Measurements from ENCODE around the gene COQ8A.
A peak's percentile ranks its signal among the peaks of the same experiment; 100 is the strongest.

Gene COQ8A

GRCh38 chr1:226940806-226941067 is 643 bp downstream of the COQ8A start:
- peaks cover 36% of the 10 kb centered on the region for H3K4me1 ChIP-seq (ENCODE audit: insufficient read depth, low read length)
- H3K27me3 ChIP-seq (ENCODE audit: insufficient read depth, low read length, poor library complexity), result no peaks in the 10 kb centered on the region
- peak overlapping the region; percentile 95 for H2AFZ ChIP-seq (ENCODE audit: low read depth, low read length)
- no peaks in the 10 kb centered on the region for H3K9me3 ChIP-seq (ENCODE audit: insufficient read depth, low read length, severe bottlenecking)
- H3K27ac ChIP-seq (ENCODE audit: low read length), result peak overlapping the region; percentile 69
- H3K79me2 ChIP-seq (ENCODE audit: insufficient read depth, low read length), result peaks cover 45% of the 10 kb centered on the region
- peak overlapping the region; percentile 75 for H3K9ac ChIP-seq (ENCODE audit: low read depth, low read length)
- H3K4me2 ChIP-seq (ENCODE audit: insufficient read depth, low read length), result peak overlapping the region; percentile 98
- H3K36me3 ChIP-seq (ENCODE audit: insufficient read depth, low read length), result no peaks in the 10 kb centered on the region
- no peak for TF ChIP-seq EZH2 (IDR thresholded peaks at IDR 0.05; ENCODE audit: borderline replicate concordance, low read depth, low read length, severe bottlenecking)
- TF ChIP-seq, protein P1, sequence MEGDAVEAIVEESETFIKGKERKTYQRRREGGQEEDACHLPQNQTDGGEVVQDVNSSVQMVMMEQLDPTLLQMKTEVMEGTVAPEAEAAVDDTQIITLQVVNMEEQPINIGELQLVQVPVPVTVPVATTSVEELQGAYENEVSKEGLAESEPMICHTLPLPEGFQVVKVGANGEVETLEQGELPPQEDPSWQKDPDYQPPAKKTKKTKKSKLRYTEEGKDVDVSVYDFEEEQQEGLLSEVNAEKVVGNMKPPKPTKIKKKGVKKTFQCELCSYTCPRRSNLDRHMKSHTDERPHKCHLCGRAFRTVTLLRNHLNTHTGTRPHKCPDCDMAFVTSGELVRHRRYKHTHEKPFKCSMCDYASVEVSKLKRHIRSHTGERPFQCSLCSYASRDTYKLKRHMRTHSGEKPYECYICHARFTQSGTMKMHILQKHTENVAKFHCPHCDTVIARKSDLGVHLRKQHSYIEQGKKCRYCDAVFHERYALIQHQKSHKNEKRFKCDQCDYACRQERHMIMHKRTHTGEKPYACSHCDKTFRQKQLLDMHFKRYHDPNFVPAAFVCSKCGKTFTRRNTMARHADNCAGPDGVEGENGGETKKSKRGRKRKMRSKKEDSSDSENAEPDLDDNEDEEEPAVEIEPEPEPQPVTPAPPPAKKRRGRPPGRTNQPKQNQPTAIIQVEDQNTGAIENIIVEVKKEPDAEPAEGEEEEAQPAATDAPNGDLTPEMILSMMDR (IDR thresholded peaks at IDR 0.05; ENCODE audit: borderline replicate concordance, extremely low read depth, low read length, poor library complexity, severe bottlenecking), result no peak
- peak overlapping the region; percentile 48 to 95; a peak in 3 of 4 replicates for H3K4me3 ChIP-seq (ENCODE audit: low read depth in 1 of 2, low read length in 2 of 2)
- ATAC-seq (ENCODE audit: insufficient read depth, low read depth) (no peak), DNase-seq (no peak)
- peaks cover 11% of the 10 kb centered on the region; the same call in 1 of the 2 replicates for H4K20me1 ChIP-seq (ENCODE audit: insufficient read depth, low read length)

DNA sequence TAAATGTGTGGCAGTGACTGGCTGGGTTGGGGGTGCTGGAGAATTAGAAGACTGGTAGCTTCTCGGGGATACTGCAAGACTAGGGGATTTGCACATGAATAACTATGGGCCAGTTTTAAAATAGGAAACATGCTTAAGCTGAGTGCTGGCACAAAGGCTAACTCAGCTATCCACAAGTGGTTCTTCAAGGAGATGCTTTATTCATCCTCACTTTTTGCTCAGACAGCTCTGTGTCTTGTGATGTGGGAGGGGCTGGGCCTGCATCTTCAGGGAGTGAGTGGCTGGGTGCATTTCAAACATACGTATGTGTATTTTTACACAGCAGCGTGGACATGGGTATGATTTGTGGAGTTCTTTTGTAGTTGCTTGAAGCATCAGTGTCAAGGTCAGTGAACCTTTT is 2.3 kb downstream of the COQ8A start:
- no peaks in the 10 kb centered on the region for H3K36me3 ChIP-seq (ENCODE audit: insufficient read depth, low read length)
- H4K20me1 ChIP-seq (ENCODE audit: insufficient read depth, low read length), result peaks cover 11% of the 10 kb centered on the region; the same call in 1 of the 2 replicates
- H3K27me3 ChIP-seq (ENCODE audit: insufficient read depth, low read length, poor library complexity), result no peaks in the 10 kb centered on the region
- no peak overlapping the region for H3K4me2 ChIP-seq (ENCODE audit: insufficient read depth, low read length)
- ATAC-seq (ENCODE audit: insufficient read depth, low read depth), result no peak
- DNase-seq, result no peak
- no peak overlapping the region for H3K27ac ChIP-seq (ENCODE audit: low read length)
- H3K9ac ChIP-seq (ENCODE audit: low read depth, low read length), result no peak overlapping the region
- H2AFZ ChIP-seq (ENCODE audit: low read depth, low read length), result no peak overlapping the region
- TF ChIP-seq, protein P1 (IDR thresholded peaks at IDR 0.05; ENCODE audit: borderline replicate concordance, extremely low read depth, low read length, poor library complexity, severe bottlenecking), result no peak
- TF ChIP-seq EZH2 (IDR thresholded peaks at IDR 0.05; ENCODE audit: borderline replicate concordance, low read depth, low read length, severe bottlenecking), result no peak
- peaks cover 36% of the 10 kb centered on the region for H3K4me1 ChIP-seq (ENCODE audit: insufficient read depth, low read length)
- H3K4me3 ChIP-seq (ENCODE audit: low read depth in 1 of 2, low read length in 2 of 2), result no peak overlapping the region
- no peaks in the 10 kb centered on the region for H3K9me3 ChIP-seq (ENCODE audit: insufficient read depth, low read length, severe bottlenecking)
- H3K79me2 ChIP-seq (ENCODE audit: insufficient read depth, low read length), result peaks cover 58% of the 10 kb centered on the region

GRCh38 chr1:226943156-226943555 is 3.1 kb downstream of the COQ8A start:
- Histone ChIP-seq H3K79me2 (ENCODE audit: insufficient read depth, low read length) (peaks cover 65% of the 10 kb centered on the region), H4K20me1 (ENCODE audit: insufficient read depth, low read length) (peaks cover 11% of the 10 kb centered on the region; the same call in 1 of the 2 replicates), H3K4me3 (ENCODE audit: low read depth in 1 of 2, low read length in 2 of 2) (no peak overlapping the region), H3K4me2 (ENCODE audit: insufficient read depth, low read length) (no peak overlapping the region), H3K27me3 (ENCODE audit: insufficient read depth, low read length, poor library complexity) (no peaks in the 10 kb centered on the region), H3K27ac (ENCODE audit: low read length) (no peak overlapping the region), H3K36me3 (ENCODE audit: insufficient read depth, low read length) (no peaks in the 10 kb centered on the region), H3K9ac (ENCODE audit: low read depth, low read length) (no peak overlapping the region), H2AFZ (ENCODE audit: low read depth, low read length) (no peak overlapping the region), H3K9me3 (ENCODE audit: insufficient read depth, low read length, severe bottlenecking) (no peaks in the 10 kb centered on the region), H3K4me1 (ENCODE audit: insufficient read depth, low read length) (peaks cover 31% of the 10 kb centered on the region)
- no peak for TF ChIP-seq EZH2 (IDR thresholded peaks at IDR 0.05; ENCODE audit: borderline replicate concordance, low read depth, low read length, severe bottlenecking)
- TF ChIP-seq, protein P1 (IDR thresholded peaks at IDR 0.05; ENCODE audit: borderline replicate concordance, extremely low read depth, low read length, poor library complexity, severe bottlenecking), result no peak
- ATAC-seq (ENCODE audit: insufficient read depth, low read depth) (no peak), DNase-seq (no peak)

GRCh38 chr1:226943927-226944326 is 3.8 kb downstream of the COQ8A start:
- no peak for TF ChIP-seq EZH2 (IDR thresholded peaks at IDR 0.05; ENCODE audit: borderline replicate concordance, low read depth, low read length, severe bottlenecking)
- TF ChIP-seq, protein P1 (IDR thresholded peaks at IDR 0.05; ENCODE audit: borderline replicate concordance, extremely low read depth, low read length, poor library complexity, severe bottlenecking), result no peak
- Histone ChIP-seq H3K79me2 (ENCODE audit: insufficient read depth, low read length) (peaks cover 68% of the 10 kb centered on the region), H3K36me3 (ENCODE audit: insufficient read depth, low read length) (no peaks in the 10 kb centered on the region), H3K4me1 (ENCODE audit: insufficient read depth, low read length) (peaks cover 24% of the 10 kb centered on the region), H3K9ac (ENCODE audit: low read depth, low read length) (no peak overlapping the region), H4K20me1 (ENCODE audit: insufficient read depth, low read length) (peaks cover 11% of the 10 kb centered on the region; the same call in 1 of the 2 replicates), H2AFZ (ENCODE audit: low read depth, low read length) (no peak overlapping the region), H3K4me3 (ENCODE audit: low read depth in 1 of 2, low read length in 2 of 2) (no peak overlapping the region), H3K27me3 (ENCODE audit: insufficient read depth, low read length, poor library complexity) (no peaks in the 10 kb centered on the region), H3K27ac (ENCODE audit: low read length) (no peak overlapping the region), H3K4me2 (ENCODE audit: insufficient read depth, low read length) (no peak overlapping the region), H3K9me3 (ENCODE audit: insufficient read depth, low read length, severe bottlenecking) (no peaks in the 10 kb centered on the region)
- DNase-seq (no peak), ATAC-seq (ENCODE audit: insufficient read depth, low read depth) (no peak)

Data from DND-41 (cell line).